HG03558 (cell line): ENCODE data around the gene JUN.

Experiments used
- ATAC-seq: cut with Tn5 transposase; IDR thresholded peaks from one replicate; pipeline ENCODE4 v1.9.1; 2021; ENCODE audit warnings: moderate number of reproducible peaks; ENCODE audit not compliant: unreplicated experiment; ENCODE audit errors: extremely low read depth

Gene JUN

GRCh38 chr1:58765006-58765405 is 18.8 kb downstream of the JUN start:
- ATAC-seq, result no peak

DNA sequence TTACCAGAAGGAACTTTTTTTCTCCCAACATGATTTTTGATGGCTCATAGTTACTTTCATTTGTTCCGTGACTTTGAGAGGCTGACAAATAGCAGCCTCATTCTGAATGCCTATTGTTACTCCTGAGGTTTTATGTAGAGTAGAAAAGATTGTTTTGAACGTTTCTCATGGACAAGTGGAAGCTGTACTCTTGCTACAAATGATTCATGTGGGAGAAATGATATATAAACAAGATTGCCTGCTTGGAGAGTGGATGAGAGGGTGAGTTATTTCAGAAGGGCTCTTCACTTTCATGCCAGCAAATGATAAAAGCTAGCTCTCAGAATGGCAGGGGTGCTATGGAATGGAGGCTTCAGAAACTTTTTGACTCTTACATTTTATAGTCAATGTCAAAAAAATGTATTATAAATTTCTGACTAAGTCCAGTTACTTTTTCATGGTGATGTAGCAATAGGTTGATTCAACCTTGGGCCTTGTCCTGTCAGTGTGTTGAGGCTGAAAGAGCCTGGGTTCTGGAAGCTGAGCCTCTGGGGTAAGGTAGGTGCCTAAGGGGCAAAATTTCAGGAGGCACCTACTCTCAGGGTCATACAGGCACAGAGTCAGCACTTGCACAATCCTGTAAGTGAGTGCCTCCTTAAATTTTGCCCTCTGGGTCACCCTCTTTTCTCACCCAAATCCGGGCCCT is 19.4 kb downstream of the JUN start:
- no peak for ATAC-seq

DNA sequence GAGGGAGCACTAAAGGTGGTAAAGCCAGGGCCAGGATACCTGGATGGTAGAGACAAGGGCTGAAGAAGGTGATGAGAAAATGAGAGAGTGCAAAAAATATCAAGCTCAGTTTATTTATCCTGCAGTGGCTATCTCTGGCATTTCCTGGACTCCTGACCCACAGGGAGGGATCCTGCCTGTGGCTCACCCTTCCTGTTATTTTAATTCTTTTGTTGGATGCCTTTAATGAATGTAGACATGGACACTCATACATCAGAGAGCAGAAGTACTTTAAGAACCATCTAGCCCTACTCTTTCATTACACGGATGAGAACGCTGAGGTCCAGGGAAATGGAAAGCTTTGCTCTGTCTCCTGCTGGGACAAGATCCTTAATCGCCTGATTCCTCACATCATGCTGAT is 20.6 kb downstream of the JUN start:
- ATAC-seq, result no peak

DNA sequence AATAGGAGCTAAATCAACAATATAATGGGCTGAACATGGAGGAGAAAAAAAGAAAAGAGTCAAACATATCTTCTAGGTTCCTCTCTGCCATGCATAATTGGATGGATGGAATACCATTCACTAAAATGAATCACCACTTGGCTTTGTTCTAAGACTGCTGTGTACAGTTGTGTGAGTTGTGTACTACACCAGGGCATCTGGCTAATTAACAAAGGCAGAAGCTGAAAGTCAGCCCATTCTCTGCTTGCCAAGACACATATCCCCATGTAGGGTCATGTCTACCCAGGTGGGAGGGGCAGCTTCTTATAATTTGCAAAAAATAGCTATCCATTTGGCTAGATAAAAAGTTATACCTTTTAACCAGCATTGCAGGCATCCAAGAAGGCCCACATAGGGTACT is 21.0 kb downstream of the JUN start:
- no peak for ATAC-seq

DNA sequence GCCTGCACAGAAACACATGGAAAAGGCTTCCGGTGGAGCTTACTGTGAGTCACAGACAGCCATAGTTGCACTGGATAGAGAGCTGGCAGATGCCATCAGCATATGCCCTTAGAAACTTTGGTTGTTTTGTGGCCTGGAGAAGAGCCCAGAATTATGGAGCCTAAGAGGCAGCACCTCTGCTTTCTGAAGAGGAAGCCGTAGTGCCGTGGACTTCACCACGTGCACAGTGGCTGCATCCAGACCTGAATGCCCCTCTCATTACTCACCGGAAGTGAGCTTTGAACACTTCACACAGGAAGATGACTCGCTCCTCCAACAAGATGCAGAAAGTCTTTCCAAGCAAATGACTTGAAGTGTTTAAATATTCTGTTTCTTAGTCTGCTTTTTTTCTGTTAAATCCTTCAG is 28.4 kb downstream of the JUN start:
- peak; percentile 56 for ATAC-seq

DNA sequence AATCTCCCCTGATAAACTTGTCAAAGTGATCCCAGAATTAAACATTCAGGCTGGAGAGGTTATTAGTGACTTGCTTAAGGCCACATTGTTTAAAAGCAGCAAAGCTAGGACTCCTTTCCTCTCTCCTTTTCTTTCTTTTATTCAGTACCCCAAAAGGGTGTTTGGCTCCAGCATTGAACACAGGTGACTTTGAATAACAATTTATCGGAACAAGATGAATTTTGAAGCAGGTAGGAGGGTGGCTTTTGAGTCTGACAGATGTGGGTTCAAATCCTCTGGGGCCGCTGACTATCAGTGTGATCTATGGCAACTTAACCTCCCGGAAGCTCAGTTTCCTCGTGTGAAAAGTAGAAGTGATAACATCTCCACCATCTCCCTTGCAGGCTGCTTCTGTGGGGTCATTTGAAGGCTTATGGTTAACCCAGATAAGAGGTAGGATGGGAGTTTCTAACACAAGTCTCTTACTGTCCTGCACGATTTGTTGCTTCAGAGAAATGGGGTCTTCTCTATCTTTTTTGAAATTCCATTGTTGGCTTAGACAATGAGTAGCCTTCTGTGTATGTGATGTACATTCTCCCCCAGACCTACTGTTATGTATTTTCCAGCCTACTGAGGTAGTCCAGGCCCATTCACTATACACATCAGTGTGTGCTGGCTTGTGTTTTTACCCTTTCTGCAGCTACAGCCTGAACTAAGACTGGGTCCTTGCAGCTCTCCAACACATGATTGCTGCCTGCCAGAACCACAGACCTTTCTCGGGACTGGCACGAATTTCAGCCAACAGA is 29.0 kb downstream of the JUN start:
- no peak for ATAC-seq

- ATAC-seq, result no peak
Measured at GRCh38 chr1:58754073-58754613, 29.7 kb downstream of the JUN start.

GRCh38 chr1:58753431-58753866 is 30.4 kb downstream of the JUN start:
- ATAC-seq, result no peak

- no peak for ATAC-seq
Measured at GRCh38 chr1:58749646-58750045, 34.2 kb downstream of the JUN start.

DNA sequence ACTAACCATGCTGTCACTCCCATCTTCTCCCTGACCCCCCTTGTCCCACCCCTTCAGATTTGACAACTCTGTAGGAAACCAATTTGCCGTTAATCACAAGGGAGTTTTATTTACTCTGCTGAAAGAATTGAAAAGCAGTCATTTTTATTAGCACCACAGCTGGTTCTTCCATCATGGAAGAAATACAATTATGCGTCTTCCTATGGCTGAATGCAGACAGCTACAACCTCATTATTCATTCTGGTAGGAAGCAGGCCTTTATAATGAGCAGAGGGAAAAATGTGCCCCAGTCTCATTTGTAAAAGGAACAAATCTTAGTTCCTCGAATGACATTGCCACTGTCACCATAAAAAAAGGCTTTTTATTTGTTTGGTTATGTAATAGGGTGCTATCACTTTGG is 35.2 kb downstream of the JUN start:
- ATAC-seq, result no peak

DNA sequence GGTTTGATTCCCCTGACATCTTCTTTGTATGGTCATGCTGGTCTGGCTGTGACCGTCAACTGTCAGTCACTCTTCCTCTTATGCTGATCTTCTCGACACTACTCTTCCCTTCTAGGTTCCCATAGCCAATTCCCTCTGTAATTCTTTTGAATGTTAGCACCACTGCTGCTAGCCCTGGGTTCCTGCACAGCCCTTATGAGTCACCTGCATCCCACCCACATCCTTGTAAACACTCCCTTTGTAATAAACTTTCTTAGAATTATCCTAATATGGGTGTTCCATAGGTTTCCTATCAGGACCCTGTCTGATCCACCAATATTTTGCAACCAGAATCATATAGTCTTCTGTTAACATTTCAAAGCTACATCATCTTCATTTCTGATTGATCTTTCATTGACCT is 37.1 kb downstream of the JUN start:
- no peak for ATAC-seq

- no peak for ATAC-seq
Measured at GRCh38 chr1:58746182-58746581, 37.7 kb downstream of the JUN start.

- ATAC-seq, result no peak
Measured at GRCh38 chr1:58745666-58746065, 38.2 kb downstream of the JUN start.

GRCh38 chr1:58745117-58745516 is 38.7 kb downstream of the JUN start:
- ATAC-seq, result no peak

- ATAC-seq, result no peak
Measured at GRCh38 chr1:58741678-58742553, 41.9 kb downstream of the JUN start.

DNA sequence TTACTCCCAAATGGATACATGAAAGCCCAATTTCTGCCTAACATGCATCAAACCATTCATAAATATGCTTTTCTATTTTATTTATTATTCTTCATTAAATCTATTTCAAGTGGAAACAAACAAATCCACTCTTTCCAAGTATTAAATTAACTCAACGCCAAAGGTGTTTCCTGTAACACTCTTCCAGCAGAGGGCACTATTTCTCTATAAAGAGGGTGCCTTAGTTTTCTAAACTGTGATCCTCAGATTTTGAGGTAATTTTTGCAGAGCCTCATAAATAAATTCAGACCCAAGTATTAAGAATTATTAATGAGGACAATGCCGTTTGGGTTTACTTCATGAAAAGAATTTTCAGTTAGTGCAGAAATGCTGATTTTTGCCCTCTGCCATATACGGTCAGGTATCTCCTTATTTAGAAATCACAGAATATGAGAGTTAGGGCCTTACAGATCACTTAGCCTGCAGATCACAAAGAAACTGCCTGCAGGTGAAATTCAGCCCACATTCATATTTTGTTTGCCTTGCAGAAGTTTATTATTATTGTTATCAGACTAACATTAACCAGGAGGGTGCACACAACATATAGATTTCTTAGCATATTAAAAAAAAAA is 43.9 kb downstream of the JUN start:
- ATAC-seq, result no peak

- no peak for ATAC-seq
Measured at GRCh38 chr1:58738876-58739275, 45.0 kb downstream of the JUN start.

GRCh38 chr1:58735586-58735985 is 48.3 kb downstream of the JUN start:
- no peak for ATAC-seq

DNA sequence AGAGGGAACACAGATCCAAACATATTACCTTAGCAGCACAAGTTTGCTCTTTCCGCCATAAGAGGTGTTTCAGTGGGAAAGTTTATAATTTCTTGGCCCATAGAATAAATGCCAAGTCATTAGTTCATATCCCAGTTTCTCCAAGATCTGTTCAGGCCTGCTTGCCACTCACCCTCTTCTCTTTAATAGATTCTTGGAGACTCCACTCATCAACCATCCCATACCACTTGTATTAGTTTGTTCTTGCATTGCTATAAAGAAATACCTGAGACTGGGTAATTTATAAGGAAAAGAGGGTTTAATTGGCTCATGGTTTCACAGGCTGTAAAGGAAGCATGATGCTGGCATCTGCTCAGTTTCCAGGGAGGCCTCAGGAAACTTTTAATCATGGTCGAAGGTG is 49.2 kb downstream of the JUN start:
- no peak for ATAC-seq

GRCh38 chr1:58732087-58732775 is 51.6 kb downstream of the JUN start:
- ATAC-seq, result no peak
